ENCODE measurements around the gene PARP15.
"Not testable (repeated sequence)": the region's sequence is repeated elsewhere in the genome, so short reads cannot be mapped to it uniquely, and the experiment has no call there.

PARP15 gene

DNA sequence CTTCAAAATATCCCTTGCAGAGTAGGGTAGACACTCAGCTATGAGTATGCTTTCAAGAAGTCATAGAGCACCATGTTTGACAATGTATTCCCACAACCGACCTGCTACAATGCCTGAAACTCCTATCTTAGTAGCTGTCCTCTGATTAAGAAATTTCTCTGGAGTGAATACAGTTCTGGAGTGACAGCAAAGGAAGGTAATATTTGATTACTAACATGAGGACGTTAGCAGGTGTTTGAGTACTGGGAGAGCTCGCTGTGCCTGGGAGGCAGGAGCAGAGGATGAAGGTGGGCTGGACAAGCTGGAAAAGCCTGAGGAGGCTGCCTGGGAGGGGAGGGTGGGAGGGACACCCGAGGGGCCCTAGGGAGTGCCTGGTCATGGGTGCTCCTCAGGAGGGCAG is 42.9 kb downstream of the PARP15 start:
- no peak for DNase-seq

DNA sequence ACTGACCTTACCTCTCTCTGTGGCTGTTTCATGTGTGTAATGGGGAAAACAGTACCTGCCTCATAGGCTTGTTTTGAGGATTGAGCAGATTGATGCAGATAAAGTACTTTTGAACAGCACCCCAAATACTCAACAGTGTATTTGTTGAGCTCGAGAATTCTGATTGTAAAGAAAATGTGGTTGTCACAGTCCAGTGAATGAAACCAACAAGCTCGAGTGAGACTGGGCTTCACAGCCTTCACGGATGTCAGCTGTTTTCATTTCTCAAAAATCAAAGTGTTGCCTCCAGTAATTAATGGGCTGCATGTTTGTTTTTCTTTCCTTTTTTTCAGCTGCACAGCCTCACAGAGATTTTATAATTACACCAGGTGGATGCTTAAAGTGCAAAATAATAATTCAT is 43.7 kb downstream of the PARP15 start:
- no peak for DNase-seq

DNA sequence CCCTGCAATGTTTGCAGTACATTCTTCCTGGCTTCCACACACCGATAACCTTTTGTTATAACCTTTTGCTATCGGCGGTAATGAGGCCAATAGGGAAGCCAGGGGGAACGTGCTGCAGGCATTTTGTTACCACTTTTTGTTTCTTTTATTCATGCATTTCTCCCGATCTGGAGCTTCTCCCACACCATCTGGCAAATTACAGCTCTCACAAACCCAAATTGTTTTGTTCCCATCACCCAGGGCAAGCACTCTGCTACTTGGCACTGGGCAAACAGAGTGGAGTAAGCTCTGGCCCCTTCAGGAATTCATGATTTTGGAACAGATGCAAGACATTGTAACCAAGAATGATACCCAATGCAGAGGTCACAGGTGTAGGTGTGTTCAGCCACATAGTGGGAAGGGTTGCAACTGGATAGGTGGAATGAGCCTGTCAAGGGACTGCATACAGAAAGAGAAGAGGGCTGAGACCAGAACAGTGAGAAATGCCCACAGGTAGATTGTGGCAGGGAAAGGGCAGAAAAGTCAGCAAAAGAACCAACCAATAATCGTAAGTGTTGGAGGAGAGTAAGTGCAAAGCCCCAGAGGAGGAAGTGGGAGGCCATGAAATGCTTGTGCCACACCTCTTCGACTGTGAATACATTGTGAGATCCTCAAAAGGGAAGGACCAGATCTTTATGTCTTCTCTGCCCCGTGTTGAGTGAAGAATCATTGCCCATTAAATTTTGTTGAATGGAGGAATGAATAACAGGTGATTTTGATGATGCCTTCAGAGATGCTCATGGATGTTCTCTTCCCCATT is 45.8 kb downstream of the PARP15 start:
- DNase-seq, result no peak

DNA sequence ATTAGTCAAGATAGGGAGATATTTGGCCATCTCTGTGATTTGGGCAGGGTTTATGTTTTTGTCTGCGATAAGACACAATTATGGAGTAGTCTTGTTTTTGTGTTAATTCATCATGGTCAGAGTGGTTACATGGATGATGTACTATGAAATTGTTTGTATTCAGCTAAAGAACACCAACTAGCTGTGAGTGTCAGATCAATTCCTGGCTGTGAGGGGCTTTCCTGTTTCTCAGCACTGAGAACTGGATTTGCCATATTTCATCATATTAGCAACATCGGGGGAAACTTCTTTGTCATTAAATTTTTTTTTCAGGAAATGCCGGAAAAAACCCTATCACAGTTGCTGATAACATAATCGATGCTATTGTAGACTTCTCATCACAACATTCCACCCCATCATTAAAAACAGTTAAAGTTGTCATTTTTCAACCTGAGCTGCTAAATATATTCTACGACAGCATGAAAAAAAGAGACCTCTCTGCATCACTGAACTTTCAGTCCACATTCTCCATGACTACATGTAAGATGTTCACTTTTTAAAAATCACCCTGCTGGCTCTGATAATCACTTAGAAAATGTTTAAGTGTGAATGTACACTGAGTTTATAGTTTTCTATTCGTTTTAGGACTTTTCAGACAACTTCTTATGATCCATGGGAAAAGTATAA is 49.2 kb downstream of the PARP15 start:
- no peak for DNase-seq

DNA sequence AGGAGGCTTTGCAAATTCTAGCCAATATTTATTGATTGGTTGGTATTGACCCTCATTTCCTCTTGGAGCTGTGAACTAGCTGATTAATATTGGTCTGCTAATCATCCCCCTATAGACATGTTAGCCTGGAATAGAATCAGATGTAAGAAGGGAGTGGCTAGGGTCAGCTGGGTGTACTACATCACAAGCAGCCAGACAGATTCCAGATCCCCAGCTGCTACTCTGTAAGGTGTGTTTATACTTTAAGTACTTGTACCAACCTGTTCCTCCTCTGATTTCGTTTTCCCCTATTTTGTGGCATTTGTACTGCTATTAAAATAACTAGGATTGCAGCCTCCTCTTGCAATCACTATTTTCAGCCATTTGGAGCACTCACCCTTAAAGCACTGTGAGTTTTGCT is 49.9 kb downstream of the PARP15 start:
- no peak for DNase-seq

DNA sequence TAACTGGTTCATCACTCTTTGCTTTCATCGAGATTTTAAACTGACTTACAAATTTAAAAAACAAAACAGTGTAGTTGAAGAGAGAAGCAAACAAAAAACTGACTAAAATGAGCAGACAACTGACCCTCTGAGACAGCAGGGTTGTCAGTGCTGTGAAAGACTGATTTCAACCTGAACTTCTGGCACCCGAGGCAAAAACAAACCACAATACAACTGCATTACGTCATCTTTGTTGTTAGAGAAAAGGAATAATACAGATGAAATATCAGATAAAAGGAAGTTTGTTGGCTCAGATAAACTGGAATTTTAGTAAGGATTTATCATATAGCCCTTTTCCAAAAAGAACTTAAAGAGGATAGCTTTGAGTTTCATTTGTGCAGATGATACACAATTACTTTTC is 51.1 kb downstream of the PARP15 start:
- no peak for DNase-seq

DNA sequence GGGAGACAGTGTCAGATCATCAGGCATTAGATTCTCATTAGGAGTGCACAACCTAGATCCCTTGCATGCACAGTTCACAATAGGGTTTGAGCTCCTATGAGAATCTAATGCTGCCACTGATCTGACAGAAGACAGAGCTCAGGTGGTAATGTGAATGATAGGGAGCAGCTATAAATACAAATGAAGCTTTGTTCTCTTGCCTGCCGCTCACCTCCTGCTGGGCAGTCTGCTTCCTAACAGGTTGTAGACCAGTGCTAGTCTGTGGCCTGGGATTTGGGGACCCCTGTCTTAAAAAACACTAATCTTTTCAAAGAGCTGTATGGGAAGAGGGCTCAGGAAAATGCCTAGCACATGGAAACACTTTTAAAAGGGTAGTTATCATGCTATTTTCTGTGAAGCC is 52.3 kb downstream of the PARP15 start:
- no peak for DNase-seq

DNA sequence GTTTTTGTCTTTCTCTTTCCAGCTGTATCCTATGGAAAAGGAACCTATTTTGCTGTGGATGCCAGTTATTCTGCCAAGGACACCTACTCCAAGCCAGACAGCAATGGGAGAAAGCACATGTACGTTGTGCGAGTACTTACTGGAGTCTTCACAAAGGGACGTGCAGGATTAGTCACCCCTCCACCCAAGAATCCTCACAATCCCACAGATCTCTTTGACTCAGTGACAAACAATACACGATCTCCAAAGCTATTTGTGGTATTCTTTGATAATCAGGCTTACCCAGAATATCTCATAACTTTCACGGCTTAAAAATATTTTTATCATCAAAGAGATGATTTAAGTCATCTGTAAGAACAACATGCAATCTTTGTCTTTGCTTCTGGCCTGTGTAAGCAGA is 58.3 kb downstream of the PARP15 start:
- DNase-seq, result no peak

DNA sequence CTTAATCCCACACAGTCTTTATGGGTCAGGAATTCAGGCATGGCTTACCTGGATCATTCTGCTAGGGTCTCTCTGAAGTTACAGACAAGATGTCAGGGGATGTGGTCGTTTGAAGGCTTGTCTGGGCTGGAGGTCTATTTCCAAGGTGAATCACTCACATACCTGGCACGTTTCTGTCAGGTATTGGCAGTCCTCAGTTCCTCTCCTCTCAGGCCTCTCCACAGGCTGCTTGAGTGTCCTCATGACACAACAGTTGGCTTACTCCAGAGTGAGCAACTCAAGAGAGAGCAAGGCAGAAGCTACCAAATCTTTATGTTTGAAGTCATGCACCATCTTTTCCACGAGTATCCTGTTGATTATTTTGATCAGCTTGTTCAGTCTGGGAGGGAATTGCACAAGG is 59.2 kb downstream of the PARP15 start:
- DNase-seq, result no peak

DNA sequence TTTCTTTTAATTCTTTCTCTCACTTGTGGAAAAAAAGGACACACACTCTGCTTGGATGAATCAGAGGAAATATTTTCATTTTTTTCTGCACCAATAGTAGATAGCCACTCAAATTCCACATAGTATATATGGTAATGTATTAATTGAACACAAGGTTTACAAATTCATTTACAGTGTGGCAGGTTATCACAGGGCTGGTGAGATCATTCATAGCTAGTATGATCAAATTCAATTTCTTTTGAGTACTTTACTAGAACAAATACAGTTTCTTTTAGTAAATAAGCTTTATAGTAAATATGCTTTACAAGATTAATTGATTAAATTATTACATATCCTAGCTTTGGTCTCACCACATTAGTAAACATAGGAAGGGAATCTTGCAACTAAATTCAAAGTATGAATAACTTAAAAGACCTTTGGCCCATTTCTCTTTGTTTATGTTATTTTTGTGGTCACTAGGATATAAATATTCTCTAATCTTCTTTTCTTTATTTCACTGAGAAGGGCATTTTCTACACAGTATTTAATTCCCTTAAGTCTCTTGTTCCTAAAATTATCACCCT is 63.1 kb downstream of the PARP15 start:
- no peak for DNase-seq

DNA sequence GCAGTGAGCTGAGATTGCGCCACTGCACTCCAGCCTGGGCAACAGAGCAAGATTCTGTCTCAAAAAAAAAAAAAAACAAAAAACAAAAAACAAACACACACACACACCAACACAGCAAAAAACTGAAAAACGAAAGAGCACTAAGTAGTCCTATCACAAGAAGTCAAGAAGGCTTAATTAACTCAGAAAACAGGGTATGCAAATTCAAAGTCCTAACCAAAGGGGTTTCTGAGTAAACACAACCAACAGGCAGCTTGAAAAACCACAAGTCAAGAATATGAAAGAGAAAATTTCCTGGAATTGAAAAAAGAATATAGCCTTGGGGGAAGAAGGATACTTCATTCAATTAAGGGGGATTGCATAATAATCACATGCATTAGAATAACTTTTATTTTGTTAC is 65.5 kb downstream of the PARP15 start:
- no peak for DNase-seq

DNA sequence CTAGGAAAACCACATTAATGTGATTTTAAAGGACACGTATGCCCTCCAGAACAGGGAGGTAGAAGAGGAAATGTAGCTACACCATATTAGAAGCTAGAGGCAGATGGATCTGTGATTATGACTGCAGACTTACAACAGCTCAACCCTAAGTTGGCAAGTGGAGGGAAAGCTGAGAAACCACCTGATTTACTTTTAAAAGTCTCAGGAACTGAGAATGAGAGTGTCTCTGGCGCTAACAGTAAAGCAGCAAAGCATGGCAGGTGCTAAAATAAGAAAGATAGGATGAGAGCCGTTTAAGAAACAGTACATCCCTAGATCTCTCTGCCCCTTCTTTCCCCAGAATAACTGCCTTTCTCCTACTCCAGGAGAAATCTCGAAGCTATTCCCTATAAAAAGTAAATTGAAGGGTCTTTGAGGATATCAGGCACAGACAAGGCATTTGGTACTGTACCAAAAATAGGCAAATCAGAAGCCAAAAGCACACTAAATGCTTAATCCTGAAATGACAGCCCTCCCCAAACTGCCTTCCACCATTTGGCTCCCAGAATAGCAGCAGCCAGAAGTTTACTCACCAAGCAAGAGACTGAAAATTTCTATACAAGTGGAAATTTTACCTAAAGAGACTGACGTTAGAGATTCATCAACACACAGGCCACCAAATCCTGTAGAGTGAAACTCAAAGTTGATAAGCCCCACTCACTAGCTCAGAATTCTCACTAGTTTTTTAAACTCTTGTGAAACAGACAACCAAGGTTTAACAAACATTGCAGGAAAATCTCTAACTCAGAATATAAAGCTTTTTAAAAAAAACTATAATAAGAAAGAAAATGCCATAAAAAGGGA is 68.9 kb downstream of the PARP15 start:
- DNase-seq, result no peak

DNA sequence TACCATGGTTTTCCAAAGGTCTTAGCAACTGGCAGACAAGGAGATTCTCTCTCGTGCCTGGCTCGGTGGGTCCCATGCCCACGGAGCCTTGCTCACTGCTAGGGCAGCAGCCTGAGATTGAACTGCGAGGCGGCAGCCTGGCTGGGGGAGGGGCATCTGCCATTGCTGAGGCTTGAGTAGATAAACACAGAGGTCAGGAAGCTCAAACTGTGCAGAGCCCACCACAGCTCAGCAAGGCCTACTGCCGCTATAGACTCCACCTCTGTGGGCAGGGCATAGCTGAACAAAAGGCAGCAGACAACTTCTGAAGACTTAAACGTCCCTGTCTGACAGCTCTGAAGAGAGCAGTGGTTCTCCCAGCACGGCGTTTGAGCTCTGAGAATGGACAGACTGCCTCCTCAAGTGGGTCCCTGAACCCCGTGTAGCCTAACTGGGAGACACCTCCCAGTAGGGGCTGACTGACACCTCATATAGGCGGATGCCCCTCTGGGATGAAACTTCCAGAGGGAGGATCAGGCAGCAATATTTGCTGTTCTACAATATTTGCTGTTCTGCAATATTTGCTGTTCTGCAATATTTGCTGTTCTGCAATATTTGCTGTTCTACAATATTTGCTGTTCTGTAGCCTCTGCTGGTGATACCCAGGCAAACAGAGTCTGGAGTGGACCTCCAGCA is 73.9 kb downstream of the PARP15 start:
- not testable (repeated sequence) for DNase-seq

DNA sequence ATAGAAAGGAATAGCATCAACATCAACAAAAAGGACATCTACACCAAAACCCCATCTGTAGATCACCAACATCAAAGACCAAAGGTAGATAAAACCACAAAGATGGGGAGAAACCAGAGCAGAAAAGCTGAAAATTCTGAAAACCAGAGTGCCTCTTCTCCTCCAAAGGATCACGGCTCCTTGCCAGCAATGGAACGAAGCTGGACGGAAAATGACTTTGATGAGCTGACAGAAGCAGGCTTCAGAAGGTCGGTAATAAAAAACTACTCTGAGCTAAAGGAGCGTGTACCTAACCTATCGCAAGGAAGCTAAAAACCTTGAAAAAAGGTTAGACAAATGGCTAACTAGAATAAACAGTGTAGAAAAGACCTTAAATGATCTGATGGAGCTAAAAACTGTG is 74.5 kb downstream of the PARP15 start:
- not testable (repeated sequence) for DNase-seq

DNA sequence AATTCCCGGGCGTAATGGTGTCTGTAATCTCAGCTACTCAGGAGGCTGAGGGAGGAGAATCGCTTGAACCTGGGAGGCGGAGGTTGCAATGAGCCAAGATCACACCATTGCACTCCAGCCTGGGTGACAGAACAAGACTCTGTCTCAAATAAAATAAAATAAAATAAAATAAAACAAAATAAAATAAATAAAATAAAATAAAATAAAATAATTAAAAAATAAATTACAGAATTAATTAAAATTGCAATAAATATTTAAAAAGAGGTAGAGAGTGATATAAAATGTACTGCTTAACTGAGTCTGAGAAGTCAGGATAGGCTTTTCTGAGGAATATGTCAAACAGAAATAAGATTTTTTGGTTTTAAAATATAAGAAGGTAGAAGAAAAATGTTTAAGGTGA is 80.9 kb downstream of the PARP15 start:
- not testable (repeated sequence) for DNase-seq

DNA sequence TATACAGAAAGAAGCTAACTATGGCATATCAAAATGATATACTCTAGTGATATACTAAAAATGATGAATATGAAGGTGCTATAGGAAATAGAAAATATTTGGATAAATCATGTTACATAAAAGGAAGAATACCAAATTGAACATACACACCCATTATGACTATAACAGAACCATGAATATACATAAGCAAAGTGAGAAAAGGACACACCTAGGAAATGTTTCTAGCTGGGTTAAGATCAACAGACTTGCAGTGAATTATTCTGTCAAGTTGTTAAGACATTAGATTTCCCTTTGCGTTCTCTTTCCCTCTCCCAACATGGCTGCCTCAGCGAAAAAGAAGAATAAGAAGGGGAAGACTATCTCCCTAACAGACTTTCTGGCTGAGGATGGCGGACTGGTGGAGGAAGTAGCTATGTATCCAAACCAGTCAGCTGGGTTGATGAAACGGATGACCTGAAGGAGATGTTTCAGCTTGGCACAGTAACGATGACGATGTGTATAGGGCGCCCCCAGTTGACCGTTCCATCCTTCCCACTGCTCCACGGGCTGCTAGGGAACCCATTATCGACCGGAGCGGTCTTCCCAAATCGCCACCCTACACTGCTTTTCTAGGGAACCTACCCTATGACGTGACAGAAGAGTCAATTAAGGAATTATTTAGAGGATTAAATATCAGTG is 83.0 kb downstream of the PARP15 start:
- no peak for DNase-seq

DNA sequence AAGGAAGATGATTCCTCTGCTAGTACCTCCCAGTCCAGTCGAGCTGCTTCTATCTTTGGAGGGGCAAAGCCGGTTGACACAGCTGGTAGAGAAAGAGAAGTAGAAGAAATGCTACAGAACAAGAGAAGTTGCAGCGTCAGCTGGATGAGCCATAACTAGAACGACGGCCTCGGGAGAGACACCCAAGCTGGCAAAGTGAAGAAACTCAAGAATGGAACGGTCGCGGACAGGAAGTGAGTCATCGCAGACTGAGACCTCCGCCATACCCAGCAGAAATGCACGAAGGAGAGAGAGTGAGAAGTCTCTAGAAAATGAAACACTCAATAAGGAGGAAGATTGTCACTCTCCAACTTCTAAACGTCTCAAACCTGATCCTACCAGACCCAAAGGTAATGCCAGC is 84.2 kb downstream of the PARP15 start:
- DNase-seq, result no peak

DNA sequence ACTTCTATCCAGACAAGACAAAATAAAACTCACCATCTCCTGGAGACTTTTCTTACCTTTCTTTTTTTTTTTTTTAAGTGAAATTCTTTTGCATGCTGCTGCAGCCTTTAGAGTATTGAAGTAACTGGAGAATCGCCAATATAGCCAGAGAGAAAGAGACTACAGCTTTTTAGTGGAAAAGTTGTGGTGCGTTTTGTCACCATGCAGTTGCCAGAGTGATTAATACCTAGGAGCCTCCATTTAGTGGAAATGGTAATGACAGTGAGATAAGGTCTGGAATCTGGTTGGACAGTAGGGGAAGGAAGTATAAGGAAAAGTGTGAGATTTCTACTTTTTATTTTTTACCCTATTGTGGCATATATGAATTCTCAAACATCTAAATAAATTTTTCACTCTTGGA is 85.1 kb downstream of the PARP15 start:
- DNase-seq, result no peak

DNA sequence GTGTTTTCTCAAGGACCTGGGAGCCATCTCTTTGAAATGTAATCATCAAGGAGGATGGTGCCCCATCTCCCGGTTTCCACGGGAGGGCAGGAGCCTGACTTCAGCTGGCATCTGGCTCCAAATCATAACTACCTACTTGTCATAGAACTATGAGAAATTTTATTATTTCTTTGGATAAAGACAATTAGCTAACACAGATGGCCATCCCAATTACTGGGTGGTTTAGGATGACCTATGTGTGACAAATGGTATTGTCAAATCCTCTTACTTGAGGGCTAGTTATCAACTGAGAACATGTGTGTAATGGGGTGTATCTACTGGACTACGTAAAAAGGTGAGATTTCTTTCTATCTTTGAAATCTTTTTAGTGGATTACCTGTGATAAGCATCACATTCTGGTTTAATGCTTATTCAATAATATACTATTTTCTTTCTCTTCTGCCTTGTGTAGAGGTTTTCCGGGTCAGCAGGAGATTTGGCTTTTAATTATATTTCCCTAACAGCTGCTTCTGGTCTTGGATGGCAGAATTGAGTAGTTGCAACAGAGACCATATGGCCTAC is 87.9 kb downstream of the PARP15 start:
- no peak for DNase-seq

DNA sequence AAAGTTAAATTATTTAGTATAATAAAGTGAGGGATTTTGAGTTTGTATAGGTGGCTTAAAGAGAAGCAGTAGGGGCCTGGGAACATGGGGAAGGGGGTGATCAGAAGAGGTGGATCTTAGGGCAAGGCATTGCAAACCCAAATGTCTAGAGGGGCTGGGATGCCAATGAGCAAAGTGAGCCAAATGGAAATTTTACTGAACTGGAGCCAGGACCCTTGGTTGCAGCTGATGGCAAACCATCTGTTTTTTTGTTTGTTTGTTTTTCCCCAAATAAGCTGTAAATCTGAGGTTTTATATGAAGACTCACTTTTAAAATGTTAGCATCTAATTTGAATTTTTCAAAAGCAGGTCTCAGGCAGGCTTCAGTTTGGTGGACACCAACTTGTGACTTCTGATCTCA is 88.4 kb downstream of the PARP15 start:
- DNase-seq, result no peak

DNA sequence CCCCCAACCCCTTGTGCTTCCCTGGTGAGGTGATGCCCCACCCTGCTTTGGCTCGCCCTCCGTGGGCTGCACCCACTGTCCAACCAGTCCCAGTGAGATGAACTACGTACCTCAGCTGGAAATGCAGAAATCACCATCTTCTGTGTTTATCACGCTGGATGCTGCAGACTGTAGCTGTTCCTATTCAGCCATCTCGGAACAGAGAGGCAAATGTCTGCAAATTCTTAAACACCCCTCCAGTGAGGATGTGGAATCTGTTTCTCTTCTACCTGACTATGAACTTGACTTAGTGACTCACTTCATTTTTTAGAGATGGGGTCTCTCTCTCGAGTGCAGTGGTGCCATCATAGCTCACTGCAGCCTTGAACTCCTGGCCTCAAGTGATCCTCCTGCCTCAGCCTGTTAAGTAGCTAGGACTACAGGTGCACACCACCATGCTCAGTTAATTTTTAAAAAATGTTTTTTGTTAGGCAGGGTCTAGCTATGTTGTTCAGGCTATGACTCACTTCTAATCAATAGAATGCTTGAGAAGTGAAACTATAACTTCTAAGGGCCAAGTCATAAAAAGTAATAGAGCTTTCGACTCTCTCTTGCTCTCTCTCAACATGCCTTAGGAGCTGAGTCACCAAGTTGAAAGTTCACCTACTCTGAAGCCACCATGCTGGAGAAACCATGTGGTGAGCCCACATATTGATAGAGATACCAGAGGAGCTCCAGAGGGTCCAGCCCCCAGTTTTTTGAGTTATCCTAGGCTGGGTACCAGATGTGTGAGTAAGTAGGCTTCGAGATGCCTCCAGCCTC is 91.7 kb downstream of the PARP15 start:
- DNase-seq, result no peak
